KOPT-K1 (cell line): Measurements from ENCODE around the gene SIM2.

Source experiments
- H3K27ac ChIP-seq: fragments of 200-600 bp; sonication (generic); 2 replicates; pipeline ENCODE4 v1.5.1; 2016; ENCODE audit warnings: antibody characterized with exemption, mild to moderate bottlenecking, low read depth, low read length; ENCODE audit not compliant: poor library complexity, severe bottlenecking
- H3K36me3 ChIP-seq: fragments of 200-600 bp; sonication (generic); 2 replicates; pipeline ENCODE4 v1.5.1; 2017; ENCODE audit warnings: antibody characterized with exemption, mild to moderate bottlenecking, low read length, moderate library complexity; ENCODE audit not compliant: insufficient read depth
- H3K9me3 ChIP-seq: fragments of 200-600 bp; sonication (generic); 2 replicates; pipeline ENCODE4 v1.5.1; 2017; ENCODE audit warnings: antibody characterized with exemption, low read length, mild to moderate bottlenecking; ENCODE audit not compliant: insufficient read depth, poor library complexity, severe bottlenecking

The SIM2 gene

GRCh38 chr21:36763305-36763704, 64.4 kb downstream of the SIM2 start:
- Histone ChIP-seq H3K27ac (no peak overlapping the region), H3K9me3 (no peaks in the 10 kb centered on the region), H3K36me3 (no peaks in the 10 kb centered on the region)

GRCh38 chr21:36765229-36765628, 66.3 kb downstream of the SIM2 start:
- Histone ChIP-seq H3K36me3 (no peaks in the 10 kb centered on the region), H3K9me3 (no peaks in the 10 kb centered on the region)

GRCh38 chr21:36766511-36766910, 67.6 kb downstream of the SIM2 start:
- no peaks in the 10 kb centered on the region for H3K9me3 ChIP-seq
- no peak overlapping the region for H3K27ac ChIP-seq
- H3K36me3 ChIP-seq, result no peaks in the 10 kb centered on the region

More at GRCh38 chr21:36765229-36765628, 66.3 kb downstream of the SIM2 start:
- no peak overlapping the region for H3K27ac ChIP-seq

GRCh38 chr21:36767096-36767495, 68.2 kb downstream of the SIM2 start:
- Histone ChIP-seq H3K27ac (no peak overlapping the region), H3K9me3 (no peaks in the 10 kb centered on the region), H3K36me3 (no peaks in the 10 kb centered on the region)

GRCh38 chr21:36768496-36768895, 69.6 kb downstream of the SIM2 start:
- Histone ChIP-seq H3K9me3 (no peaks in the 10 kb centered on the region), H3K36me3 (no peaks in the 10 kb centered on the region), H3K27ac (no peak overlapping the region)

- Histone ChIP-seq H3K27ac (no peak overlapping the region), H3K9me3 (no peaks in the 10 kb centered on the region), H3K36me3 (no peaks in the 10 kb centered on the region)
Observed at GRCh38 chr21:36769051-36769839, 70.3 kb downstream of the SIM2 start.

GRCh38 chr21:36773117-36773516, 74.2 kb downstream of the SIM2 start:
- no peaks in the 10 kb centered on the region for H3K36me3 ChIP-seq
- H3K9me3 ChIP-seq, result no peaks in the 10 kb centered on the region
- no peak overlapping the region for H3K27ac ChIP-seq

GRCh38 chr21:36773995-36774394, 75.1 kb downstream of the SIM2 start:
- H3K27ac ChIP-seq, result no peak overlapping the region

GRCh38 chr21:36776981-36777617, 78.2 kb downstream of the SIM2 start:
- H3K9me3 ChIP-seq, result no peaks in the 10 kb centered on the region
- H3K36me3 ChIP-seq, result no peaks in the 10 kb centered on the region

More at GRCh38 chr21:36773995-36774394, 75.1 kb downstream of the SIM2 start:
- no peaks in the 10 kb centered on the region for H3K9me3 ChIP-seq
- no peaks in the 10 kb centered on the region for H3K36me3 ChIP-seq

GRCh38 chr21:36780861-36781260, 81.9 kb downstream of the SIM2 start:
- Histone ChIP-seq H3K27ac (no peak overlapping the region), H3K36me3 (no peaks in the 10 kb centered on the region), H3K9me3 (no peaks in the 10 kb centered on the region)

More at GRCh38 chr21:36776981-36777617, 78.2 kb downstream of the SIM2 start:
- no peak overlapping the region for H3K27ac ChIP-seq

- Histone ChIP-seq H3K27ac (no peak overlapping the region), H3K9me3 (no peaks in the 10 kb centered on the region), H3K36me3 (no peaks in the 10 kb centered on the region)
Observed at GRCh38 chr21:36783612-36784374, 84.9 kb downstream of the SIM2 start.

GRCh38 chr21:36784947-36785346, 86.0 kb downstream of the SIM2 start:
- Histone ChIP-seq H3K9me3 (no peaks in the 10 kb centered on the region), H3K36me3 (no peaks in the 10 kb centered on the region), H3K27ac (no peak overlapping the region)

- no peaks in the 10 kb centered on the region for H3K9me3 ChIP-seq
- H3K36me3 ChIP-seq, result no peaks in the 10 kb centered on the region
- H3K27ac ChIP-seq, result no peak overlapping the region
Observed at GRCh38 chr21:36785615-36786014, 86.7 kb downstream of the SIM2 start.

GRCh38 chr21:36786186-36786585, 87.3 kb downstream of the SIM2 start:
- Histone ChIP-seq H3K9me3 (no peaks in the 10 kb centered on the region), H3K36me3 (no peaks in the 10 kb centered on the region), H3K27ac (no peak overlapping the region)

GRCh38 chr21:36788120-36788638, 89.3 kb downstream of the SIM2 start:
- Histone ChIP-seq H3K9me3 (no peaks in the 10 kb centered on the region), H3K36me3 (no peaks in the 10 kb centered on the region), H3K27ac (no peak overlapping the region)
